ENCODE results near the gene NTN3. TPM values are rescaled to one million over a fixed set of nuclear protein-coding genes. Genes with fewer than 3 reads are reported as not detected.
A peak's percentile ranks its signal among the peaks of the same experiment; 100 is the strongest.

NTN3 gene
- total RNA-seq, 1 experiment from 2014 or later, result not detected

DNA sequence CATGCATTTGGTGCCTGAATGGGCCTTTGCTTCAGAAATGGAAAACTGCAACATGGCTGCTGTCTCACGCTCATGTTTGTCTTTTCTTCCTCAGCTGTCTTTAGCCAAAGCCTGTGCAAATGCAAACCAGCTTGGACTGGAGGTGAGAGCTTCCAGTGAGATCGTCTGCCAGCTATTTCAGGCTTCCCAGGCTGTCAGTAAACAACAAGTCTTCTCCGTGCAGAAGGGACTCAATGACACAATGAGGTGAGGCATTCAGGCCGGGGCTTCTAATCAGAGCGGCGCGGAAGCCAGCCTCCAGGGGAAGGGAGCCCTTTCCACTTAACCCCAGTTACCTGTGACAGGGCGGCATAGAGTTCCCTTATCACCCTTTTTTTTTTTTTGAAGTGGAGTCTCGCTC is 27.5 kb upstream of the NTN3 start:
- POLR2A ChIA-PET, result interaction anchor here (0.9 kb wide), 1 partner anchor 14 kb away, joined by 3 read pairs; no protein-coding TSS in a partner anchor
- Mint-ChIP-seq H3K36me3 (ENCODE audit: insufficient read depth, unreplicated experiment) (peaks cover 47% of the 10 kb centered on the region), H3K4me3 (ENCODE audit: unreplicated experiment) (no peak overlapping the region), H3K27me3 (ENCODE audit: insufficient read depth, unreplicated experiment) (no peaks in the 10 kb centered on the region), H3K27ac (ENCODE audit: low read depth, unreplicated experiment) (no peak overlapping the region), H3K4me1 (ENCODE audit: insufficient read depth, unreplicated experiment) (peaks cover 6% of the 10 kb centered on the region), H3K9me3 (ENCODE audit: unreplicated experiment) (no peaks in the 10 kb centered on the region)
- TF ChIP-seq, protein P1, sequence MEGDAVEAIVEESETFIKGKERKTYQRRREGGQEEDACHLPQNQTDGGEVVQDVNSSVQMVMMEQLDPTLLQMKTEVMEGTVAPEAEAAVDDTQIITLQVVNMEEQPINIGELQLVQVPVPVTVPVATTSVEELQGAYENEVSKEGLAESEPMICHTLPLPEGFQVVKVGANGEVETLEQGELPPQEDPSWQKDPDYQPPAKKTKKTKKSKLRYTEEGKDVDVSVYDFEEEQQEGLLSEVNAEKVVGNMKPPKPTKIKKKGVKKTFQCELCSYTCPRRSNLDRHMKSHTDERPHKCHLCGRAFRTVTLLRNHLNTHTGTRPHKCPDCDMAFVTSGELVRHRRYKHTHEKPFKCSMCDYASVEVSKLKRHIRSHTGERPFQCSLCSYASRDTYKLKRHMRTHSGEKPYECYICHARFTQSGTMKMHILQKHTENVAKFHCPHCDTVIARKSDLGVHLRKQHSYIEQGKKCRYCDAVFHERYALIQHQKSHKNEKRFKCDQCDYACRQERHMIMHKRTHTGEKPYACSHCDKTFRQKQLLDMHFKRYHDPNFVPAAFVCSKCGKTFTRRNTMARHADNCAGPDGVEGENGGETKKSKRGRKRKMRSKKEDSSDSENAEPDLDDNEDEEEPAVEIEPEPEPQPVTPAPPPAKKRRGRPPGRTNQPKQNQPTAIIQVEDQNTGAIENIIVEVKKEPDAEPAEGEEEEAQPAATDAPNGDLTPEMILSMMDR (IDR thresholded peaks at IDR 0.05; ENCODE audit: unreplicated experiment), result no peak
- BruUV-seq (replicated peaks), result no TSS peak
- DNase-seq (ENCODE audit: unreplicated experiment), result no peak
- intact Hi-C loops (cut with micrococcal nuclease), result no loop called here
- CTCF ChIA-PET, result interaction anchor here (0.6 kb wide), 1 partner anchor 58 kb away, joined by 3 read pairs; no protein-coding TSS in a partner anchor

DNA sequence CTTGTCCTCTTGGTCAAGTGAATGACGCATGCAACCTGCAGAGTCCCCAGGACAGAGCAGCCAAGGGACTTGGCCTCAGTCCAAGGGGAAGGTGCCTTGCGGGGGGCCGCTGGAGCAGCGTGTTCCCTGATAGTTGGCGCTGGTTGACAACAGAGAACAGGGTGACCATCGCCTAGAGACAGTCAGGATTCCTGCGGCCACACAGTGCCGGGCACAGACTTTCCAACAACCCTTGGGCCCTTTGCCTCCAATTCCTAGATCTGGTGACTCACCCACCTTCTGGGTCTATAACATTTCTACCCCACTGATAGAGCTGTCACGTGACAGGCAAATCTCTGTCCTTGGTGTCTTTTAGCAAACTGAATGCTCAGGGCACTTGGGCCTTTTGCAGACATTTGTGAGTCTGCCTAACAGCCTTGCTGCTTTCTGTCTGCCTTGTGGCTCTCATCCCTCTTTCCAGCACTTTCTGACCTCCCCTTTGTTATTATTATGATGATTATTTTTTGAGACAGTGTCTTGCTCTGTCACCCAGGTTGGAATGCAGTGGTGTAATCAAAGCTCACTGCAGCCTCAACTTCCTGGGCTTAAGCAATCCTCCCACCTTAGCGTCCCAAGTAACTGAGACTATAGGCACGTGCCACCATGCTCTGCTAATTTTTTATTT is 23.0 kb upstream of the NTN3 start:
- ChIA-PET CTCF (no interaction called here), POLR2A (interaction anchor here (0.9 kb wide), 1 partner anchor 18 kb away, joined by 3 read pairs; no protein-coding TSS in a partner anchor)
- peaks cover 34% of the 10 kb centered on the region for H3K36me3 Mint-ChIP-seq (ENCODE audit: insufficient read depth, unreplicated experiment)

DNA sequence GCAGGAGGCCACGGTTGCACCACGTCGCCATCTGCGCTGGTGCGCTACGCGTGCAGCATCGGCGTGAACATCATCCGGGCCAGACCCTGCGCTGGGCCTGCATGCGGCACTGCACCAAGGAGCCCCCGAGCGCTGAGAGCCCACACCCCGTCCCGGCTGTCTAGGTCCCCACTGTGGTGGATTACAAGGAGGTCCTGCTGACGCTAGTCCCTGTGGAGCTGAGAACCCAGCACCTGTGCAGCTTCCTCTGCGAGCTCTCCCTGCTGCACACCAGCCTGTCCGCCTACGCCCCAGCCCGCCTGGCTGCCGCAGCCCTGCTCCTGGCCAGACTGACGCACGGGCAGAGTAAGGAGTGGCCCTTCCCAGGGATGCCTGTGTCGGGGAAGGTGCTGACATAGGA is 22.0 kb upstream of the NTN3 start:
- Mint-ChIP-seq H3K4me1 (ENCODE audit: insufficient read depth, unreplicated experiment) (peaks cover 6% of the 10 kb centered on the region), H3K27me3 (ENCODE audit: insufficient read depth, unreplicated experiment) (no peaks in the 10 kb centered on the region), H3K9me3 (ENCODE audit: unreplicated experiment) (no peaks in the 10 kb centered on the region), H3K4me3 (ENCODE audit: unreplicated experiment) (no peak overlapping the region), H3K36me3 (ENCODE audit: insufficient read depth, unreplicated experiment) (peaks cover 34% of the 10 kb centered on the region), H3K27ac (ENCODE audit: low read depth, unreplicated experiment) (no peak overlapping the region)
- ChIA-PET POLR2A (no interaction called here), CTCF (interaction anchor here (0.6 to 1.2 kb wide), 2 partner anchors 129 to 255 kb away, joined by 3 read pairs; no protein-coding TSS in a partner anchor)
- intact Hi-C loops (cut with micrococcal nuclease), result no loop called here
- no TSS peak for BruUV-seq (replicated peaks)
- DNase-seq (ENCODE audit: unreplicated experiment), result no peak
- TF ChIP-seq, protein P1 (IDR thresholded peaks at IDR 0.05; ENCODE audit: unreplicated experiment), result no peak

More for the DNA sequence above, 23.0 kb upstream of the NTN3 start:
- Mint-ChIP-seq H3K27ac (ENCODE audit: low read depth, unreplicated experiment) (no peak overlapping the region), H3K9me3 (ENCODE audit: unreplicated experiment) (no peaks in the 10 kb centered on the region), H3K4me1 (ENCODE audit: insufficient read depth, unreplicated experiment) (peaks cover 6% of the 10 kb centered on the region), H3K27me3 (ENCODE audit: insufficient read depth, unreplicated experiment) (no peaks in the 10 kb centered on the region), H3K4me3 (ENCODE audit: unreplicated experiment) (no peak overlapping the region)
- TF ChIP-seq, protein P1 (IDR thresholded peaks at IDR 0.05; ENCODE audit: unreplicated experiment), result no peak
- DNase-seq (ENCODE audit: unreplicated experiment), result peak; percentile 80
- intact Hi-C loops (cut with micrococcal nuclease), result no loop called here
- BruUV-seq (replicated peaks), result no TSS peak

DNA sequence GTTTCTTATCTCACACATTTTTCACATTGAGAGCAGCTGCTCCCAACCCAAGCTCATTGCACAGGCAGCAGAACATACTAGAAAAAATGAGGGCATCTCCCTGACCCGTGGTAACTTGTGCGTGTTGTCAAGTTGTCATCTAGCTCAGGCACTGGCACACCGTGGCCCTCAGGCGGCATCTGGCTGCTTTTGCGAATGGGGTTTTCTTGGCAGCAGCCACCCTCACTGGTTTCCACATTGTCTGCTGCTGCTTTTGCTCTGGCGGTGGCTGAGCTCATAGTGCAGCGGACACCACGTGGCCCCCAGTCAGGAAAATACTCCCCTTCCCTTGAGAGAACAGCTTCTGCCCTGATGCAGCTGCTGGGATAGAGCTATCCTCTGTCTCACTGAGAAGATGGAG is 20.6 kb upstream of the NTN3 start:
- Mint-ChIP-seq H3K36me3 (ENCODE audit: insufficient read depth, unreplicated experiment) (peaks cover 29% of the 10 kb centered on the region), H3K4me1 (ENCODE audit: insufficient read depth, unreplicated experiment) (peaks cover 6% of the 10 kb centered on the region), H3K27ac (ENCODE audit: low read depth, unreplicated experiment) (no peak overlapping the region), H3K9me3 (ENCODE audit: unreplicated experiment) (no peaks in the 10 kb centered on the region), H3K4me3 (ENCODE audit: unreplicated experiment) (no peak overlapping the region), H3K27me3 (ENCODE audit: insufficient read depth, unreplicated experiment) (no peaks in the 10 kb centered on the region)
- no TSS peak for BruUV-seq (replicated peaks)
- TF ChIP-seq, protein P1 (IDR thresholded peaks at IDR 0.05; ENCODE audit: unreplicated experiment), result no peak
- CTCF ChIA-PET, result no interaction called here
- intact Hi-C loops (cut with micrococcal nuclease), result no loop called here
- POLR2A ChIA-PET, result interaction anchor here (1.1 kb wide), 1 partner anchor 9 kb away, joined by 4 read pairs; the partner anchor contains the start of gene TEDC2
- DNase-seq (ENCODE audit: unreplicated experiment), result no peak
